Measurements from ENCODE around the gene ACBD7. TPM values are rescaled to one million over a fixed set of nuclear protein-coding genes. Genes with fewer than 3 reads are reported as not detected.

Gene ACBD7
- total and polyA plus RNA-seq, 9 of the 15 experiments (the other 6 are each of a cell fraction or from before 2014, with no cell fraction given) = 0.21 to 3.2 (median 0.84) TPM

GRCh38 chr10:15091418-15091817 lies 2.8 kb upstream of the ACBD7 start (continued):
- TF ChIP-seq PBX2 (CRISPR knock-in tag; IDR thresholded peaks at IDR 0.05; ENCODE audit: low read depth) (no peak), PBX2 (tag; conservative IDR thresholded peaks at IDR 0.05; ENCODE audit: low read depth) (no peak), CLOCK (CRISPR knock-in tag; IDR thresholded peaks at IDR 0.05; ENCODE audit: borderline replicate concordance) (no peak), NFE2L1 (tag; IDR thresholded peaks at IDR 0.05; ENCODE audit: borderline replicate concordance, low read depth) (no peak), KLF16 (IDR thresholded peaks at IDR 0.05) (no peak), TCF15 (CRISPR knock-in tag; IDR thresholded peaks at IDR 0.05) (no peak)
